Prostate gland (tissue), 2 donors: ENCODE results near the gene SIRT2. TPM values are rescaled to one million over a fixed set of nuclear protein-coding genes. Genes with fewer than 3 reads are reported as not detected.
A peak's percentile ranks its signal among the peaks of the same experiment; 100 is the strongest.

Experiments
- DNase-seq: peaks from one replicate; pipeline ENCODE4 v3.0.0-alpha.2; 2019; ENCODE audit warnings: low spot score
- H3K27ac ChIP-seq, 2 donors: fragments of 200-600 bp; sonication (generic); 2 replicates each; pipeline ENCODE4 v1.5.1; 2017 to 2019
- H3K27me3 ChIP-seq: fragments of 200-600 bp; sonication (generic); replicated peaks from 2 replicates; pipeline ENCODE4 v1.5.1; 2019; ENCODE audit not compliant: insufficient read depth
- H3K36me3 ChIP-seq, 2 donors: fragments of 200-600 bp; sonication (generic); 1 replicate in 1 of 2; 2 replicates in 1 of 2; pipeline versions ENCODE4 v1.5.1 to v1.8.1; 2017 to 2019
- H3K4me1 ChIP-seq: fragments of 200-600 bp; sonication (generic); replicated peaks from 2 replicates; pipeline ENCODE4 v1.5.1; 2019
- H3K4me3 ChIP-seq, 2 donors: fragments of 200-600 bp; sonication (generic); 2 replicates each; pipeline ENCODE4 v1.5.1; 2017 to 2019
- H3K9me3 ChIP-seq: fragments of 200-600 bp; sonication (generic); 2 replicates; pipeline ENCODE4 v1.5.1; 2017
- POLR2A ChIP-seq: fragments of 450-650 bp; IDR thresholded peaks from one replicate; pipeline ENCODE4 v1.6.1; 2016; ENCODE audit warnings: antibody characterized with exemption, mild to moderate bottlenecking
- POLR2AphosphoS5 ChIP-seq: sonication (generic); formaldehyde crosslinking; IDR thresholded peaks from one replicate; pipeline ENCODE4 v1.6.1; 2017; ENCODE audit warnings: antibody characterized with exemption
- WGBS: methylation state at CpG from one replicate; pipeline ENCODE4 v1.1.5; 2018; 5-methylcytosine and 5-hydroxymethylcytosine counted together
- intact Hi-C: fragments of 100-400 bp; cut with DNase I; formaldehyde crosslinking; loops from one replicate; pipeline ENCODE4 v1.14.2; 2022
- total RNA-seq, 2 donors: library from RNA; depleted of rRNA; stranded (reverse); fragments of >200 nt; gene quantifications; one replicate each; pipeline ENCODE4 v1.1.0, GENCODE V29; 2016
- TF ChIP-seq, protein P1 (sequence below), 4 experiments: fragments of 200-600 bp in 2 of 4; fragments of 450-650 bp in 2 of 4; sonication (generic) in 2 of 4; IDR thresholded peaks; 1 replicate in 3 of 4; 2 replicates in 1 of 4; pipeline ENCODE4 v1.5.1; 2016 to 2019; ENCODE audit warnings: antibody characterized with exemption in 4 of 4, mild to moderate bottlenecking in 2 of 4, moderate library complexity in 2 of 4

The SIRT2 gene
- total RNA-seq, 2 donors from 2014 or later: 55.8 to 89.0 TPM

DNA sequence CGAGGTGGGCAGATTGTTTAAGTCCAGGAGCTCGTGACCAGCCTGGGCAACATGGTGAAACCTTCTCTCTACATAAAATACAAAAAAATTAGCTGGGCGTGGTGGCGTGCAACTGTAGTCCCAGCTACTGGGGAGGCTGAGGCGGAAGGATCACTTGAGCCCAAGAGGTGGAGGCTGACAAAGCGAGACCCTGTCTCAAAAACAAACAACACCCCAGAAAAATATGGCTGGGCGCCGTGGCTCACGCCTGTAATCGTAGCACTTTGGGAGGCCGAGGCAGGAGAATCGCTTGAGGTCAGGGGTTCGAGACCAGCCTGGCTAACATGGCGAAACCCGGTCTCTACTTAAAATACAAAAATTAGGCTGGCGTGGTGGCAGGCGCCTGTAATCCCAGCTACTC lies 46.2 kb downstream of the SIRT2 start:
- Histone ChIP-seq H3K4me3 (no peak overlapping the region), H3K9me3 (no peaks in the 10 kb centered on the region), H3K27me3 (no peaks in the 10 kb centered on the region), H3K36me3 (no peaks in the 10 kb centered on the region), H3K4me1 (peaks cover 6% of the 10 kb centered on the region), H3K27ac (peak overlapping the region in 1 of 2 donors; percentile 98)
- TF ChIP-seq POLR2A (no peak), POLR2AphosphoS5 (no peak)
- TF ChIP-seq, protein P1, sequence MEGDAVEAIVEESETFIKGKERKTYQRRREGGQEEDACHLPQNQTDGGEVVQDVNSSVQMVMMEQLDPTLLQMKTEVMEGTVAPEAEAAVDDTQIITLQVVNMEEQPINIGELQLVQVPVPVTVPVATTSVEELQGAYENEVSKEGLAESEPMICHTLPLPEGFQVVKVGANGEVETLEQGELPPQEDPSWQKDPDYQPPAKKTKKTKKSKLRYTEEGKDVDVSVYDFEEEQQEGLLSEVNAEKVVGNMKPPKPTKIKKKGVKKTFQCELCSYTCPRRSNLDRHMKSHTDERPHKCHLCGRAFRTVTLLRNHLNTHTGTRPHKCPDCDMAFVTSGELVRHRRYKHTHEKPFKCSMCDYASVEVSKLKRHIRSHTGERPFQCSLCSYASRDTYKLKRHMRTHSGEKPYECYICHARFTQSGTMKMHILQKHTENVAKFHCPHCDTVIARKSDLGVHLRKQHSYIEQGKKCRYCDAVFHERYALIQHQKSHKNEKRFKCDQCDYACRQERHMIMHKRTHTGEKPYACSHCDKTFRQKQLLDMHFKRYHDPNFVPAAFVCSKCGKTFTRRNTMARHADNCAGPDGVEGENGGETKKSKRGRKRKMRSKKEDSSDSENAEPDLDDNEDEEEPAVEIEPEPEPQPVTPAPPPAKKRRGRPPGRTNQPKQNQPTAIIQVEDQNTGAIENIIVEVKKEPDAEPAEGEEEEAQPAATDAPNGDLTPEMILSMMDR (IDR thresholded peaks at IDR 0.05): no peak
- no peak for DNase-seq
- WGBS: 90% methylated on average over 17 of the region's 17 CpGs
- intact Hi-C loops: loop anchor here (5.0 kb wide), 2 partner anchors 44 to 206 kb away; partner anchors contain the start of genes ACTN4, NFKBIB and SIRT2

DNA sequence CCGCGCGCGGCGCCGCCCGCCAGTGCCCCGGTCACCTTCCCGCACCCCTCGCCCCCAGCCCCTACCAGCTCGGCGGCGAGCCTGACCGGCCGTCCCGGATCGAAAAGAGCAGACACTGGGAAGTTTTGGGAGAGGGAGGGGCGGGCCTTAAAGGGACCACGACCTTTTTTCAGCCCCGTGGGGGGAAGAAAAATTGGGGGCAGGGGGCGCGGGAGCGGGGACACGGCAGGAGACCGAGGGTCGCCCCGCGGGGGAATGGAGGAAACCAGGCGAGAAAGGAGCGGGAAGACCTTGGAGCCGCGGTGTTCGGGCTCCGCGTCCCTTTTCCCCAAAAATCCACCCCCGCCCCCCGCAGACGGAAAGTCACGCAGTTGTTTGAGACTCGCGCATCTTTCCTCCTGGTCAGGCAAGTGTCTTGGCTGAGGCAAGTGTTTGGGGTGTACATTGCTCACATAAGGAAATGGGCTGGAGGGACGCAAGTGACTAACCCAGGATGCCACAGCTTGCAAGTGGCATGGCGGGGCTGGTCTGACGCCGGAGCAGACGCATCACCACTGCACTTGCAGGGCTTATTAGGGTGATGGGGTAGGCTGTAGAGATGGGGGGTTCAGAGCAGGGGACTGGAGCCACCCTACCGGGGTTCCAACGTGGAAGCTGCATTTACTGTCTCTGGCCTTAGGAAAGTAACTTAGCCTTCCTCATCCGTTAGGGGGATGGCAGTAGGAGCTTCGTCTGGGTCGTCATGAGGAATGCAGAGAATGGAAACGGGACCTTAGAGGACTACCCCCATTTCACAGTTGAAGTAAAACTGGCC lies 47.0 kb downstream of the SIRT2 start:
- TF ChIP-seq POLR2AphosphoS5 (no peak), POLR2A (peak; percentile 15)
- TF ChIP-seq, protein P1 (IDR thresholded peaks at IDR 0.05): no peak
- no peaks in the 10 kb centered on the region for H3K27me3 ChIP-seq
- peak overlapping the region; percentile 64 to 80 for H3K4me3 ChIP-seq
- peak; percentile 44 for DNase-seq
- H3K36me3 ChIP-seq: no peaks in the 10 kb centered on the region
- peak overlapping the region; percentile 95 to 98 for H3K27ac ChIP-seq
- WGBS: 1% methylated on average over 42 of the region's 52 CpGs
- H3K9me3 ChIP-seq: no peaks in the 10 kb centered on the region
- intact Hi-C loops: loop anchor here (5.0 kb wide), 2 partner anchors 45 to 205 kb away; partner anchors contain the start of genes ACTN4, NFKBIB and SIRT2
- H3K4me1 ChIP-seq: peaks cover 12% of the 10 kb centered on the region

DNA sequence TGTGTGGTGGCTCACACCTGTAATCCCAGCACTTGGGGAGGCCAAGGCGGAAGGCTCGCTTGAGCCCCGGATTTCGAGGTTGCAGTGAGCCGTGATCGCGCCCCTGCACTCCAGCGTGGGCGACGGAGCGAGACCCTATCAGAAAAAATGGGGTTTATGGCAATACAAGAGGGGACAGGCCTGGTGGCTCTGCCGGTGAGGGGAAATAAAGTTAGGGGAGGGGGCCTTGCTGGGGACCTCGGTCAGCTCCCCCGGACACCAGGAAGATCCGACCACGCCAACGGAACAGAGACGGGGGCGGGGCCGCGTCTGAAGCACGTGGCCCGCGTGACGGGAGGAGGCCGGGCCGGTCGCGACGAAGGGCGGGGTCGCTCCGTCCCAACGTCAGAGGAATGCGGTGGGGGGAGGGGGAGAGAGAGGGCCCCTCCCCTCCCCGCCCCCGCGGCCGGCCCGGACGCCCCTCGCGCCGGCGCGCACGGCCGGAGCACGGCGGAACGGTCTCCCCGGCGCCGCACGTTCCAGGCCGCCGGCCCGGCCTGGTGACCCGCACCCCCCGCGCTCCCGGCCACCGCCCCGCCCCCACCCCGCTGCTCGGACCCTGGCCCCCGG lies 47.7 kb downstream of the SIRT2 start:
- no peaks in the 10 kb centered on the region for H3K27me3 ChIP-seq
- peak overlapping the region; percentile 64 to 80 for H3K4me3 ChIP-seq
- peaks cover 14% of the 10 kb centered on the region for H3K4me1 ChIP-seq
- intact Hi-C loops: loop anchor here (5.0 kb wide), 2 partner anchors 46 to 204 kb away; partner anchors contain the start of genes ACTN4, NFKBIB and SIRT2
- H3K36me3 ChIP-seq: peaks cover 0 to 5% of the 10 kb centered on the region in 2 donors
- H3K27ac ChIP-seq: peak overlapping the region; percentile 95 to 98
- TF ChIP-seq POLR2A: peak; percentile 91
- TF ChIP-seq POLR2AphosphoS5: peak; percentile 98
- TF ChIP-seq, protein P1 (IDR thresholded peaks at IDR 0.05): no peak
- no peaks in the 10 kb centered on the region for H3K9me3 ChIP-seq
- peak; percentile 96 for DNase-seq
- WGBS: 0% methylated on average over 29 of the region's 67 CpGs

DNA sequence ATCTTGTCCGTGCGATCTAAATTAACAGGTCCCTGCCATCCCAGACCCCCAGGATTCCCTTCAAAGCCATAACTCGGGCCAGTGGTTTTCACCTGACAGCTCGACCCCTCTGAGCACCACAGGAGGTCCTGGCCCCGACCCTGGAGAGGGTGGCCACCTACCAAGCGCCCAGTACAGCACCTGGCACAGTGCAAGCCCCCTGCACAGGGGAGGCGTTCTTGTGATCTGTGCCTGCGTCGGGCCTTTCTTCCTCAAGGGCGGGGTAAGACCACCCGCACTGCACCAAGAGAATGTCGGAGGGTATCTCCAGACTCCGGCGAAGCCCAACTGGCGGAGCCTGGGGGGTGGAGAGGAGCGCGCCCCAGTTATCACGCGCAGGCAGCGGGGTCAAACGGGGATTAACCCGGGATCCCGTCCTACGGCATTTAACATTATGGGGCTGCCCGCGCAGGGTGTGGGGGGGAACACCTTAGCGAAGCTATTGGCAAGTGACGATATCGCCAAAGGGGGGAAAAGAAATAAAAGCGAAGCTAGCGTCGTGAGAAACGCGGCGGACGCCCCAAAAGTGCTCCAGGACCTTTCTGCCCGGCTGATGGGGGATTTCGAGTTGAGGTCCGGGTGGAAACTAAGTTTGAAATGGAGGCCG lies 48.3 kb downstream of the SIRT2 start:
- Histone ChIP-seq H3K27ac (peak overlapping the region; percentile 95 to 98), H3K9me3 (no peaks in the 10 kb centered on the region), H3K4me3 (peak overlapping the region; percentile 64 to 80), H3K27me3 (no peaks in the 10 kb centered on the region), H3K4me1 (peaks cover 14% of the 10 kb centered on the region), H3K36me3 (peaks cover 4 to 11% of the 10 kb centered on the region in 2 donors)
- DNase-seq: no peak
- intact Hi-C loops: loop anchor here (5.0 kb wide), 2 partner anchors 46 to 204 kb away; partner anchors contain the start of genes ACTN4, NFKBIB and SIRT2
- 1% methylated on average over 40 of the region's 40 CpGs for WGBS
- no peak for TF ChIP-seq POLR2AphosphoS5
- no peak for TF ChIP-seq POLR2A
- TF ChIP-seq, protein P1 (IDR thresholded peaks at IDR 0.05): no peak
